MM.1S (cell line): ENCODE data around the gene CALML3.

Experiments
- CTCF ChIP-seq: fragments of 300-600 bp; sonication (generic); IDR thresholded peaks from 2 replicates; pipeline ENCODE4 v1.5.1; 2016; ENCODE audit warnings: antibody characterized with exemption, low read length, mixed read lengths
- EZH2 ChIP-seq: fragments of 300-600 bp; sonication (generic); optimal IDR thresholded peaks from 2 replicates; pipeline ENCODE3; 2017; ENCODE audit warnings: low read depth, mild to moderate bottlenecking, antibody characterized with exemption, low read length, mixed read lengths

DNA sequence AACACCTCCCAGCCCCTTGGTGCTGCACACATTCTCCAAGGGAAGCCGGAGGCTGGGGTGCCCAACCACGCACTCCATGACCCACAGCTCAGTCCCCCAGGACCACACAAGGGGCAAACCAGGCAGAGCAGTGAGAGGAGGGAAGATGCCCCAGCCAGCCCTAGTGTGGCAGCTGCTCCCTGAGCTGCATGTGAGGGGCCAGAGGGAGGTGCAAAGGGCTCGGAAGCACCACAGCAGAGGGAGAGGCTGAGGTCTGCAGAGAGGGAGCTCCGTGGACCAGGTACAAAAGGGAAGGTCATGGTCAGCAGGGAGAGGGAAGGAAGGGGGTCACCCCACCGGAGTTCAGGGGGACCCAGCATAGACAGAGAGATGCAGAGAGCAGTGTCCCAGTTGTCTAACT lies 23.9 kb upstream of the CALML3 start:
- TF ChIP-seq EZH2 (no peak), CTCF (no peak)
